ENCODE results near the gene KRT4. TPM values are rescaled to one million over a fixed set of nuclear protein-coding genes. Genes with fewer than 3 reads are reported as not detected.

KRT4 gene
- total and polyA plus RNA-seq, 7 donors, result 0.86 to 18.6 TPM; not detected in 5

- Histone ChIP-seq H3K4me1 (no peaks in the 10 kb centered on the region), H3K9me3 (no peaks in the 10 kb centered on the region), H3K36me3 (no peaks in the 10 kb centered on the region), H3K27ac (no peak overlapping the region), H3K27me3 (no peaks in the 10 kb centered on the region), H3K4me3 (no peak overlapping the region)
- DNase-seq, result no peak
- intact Hi-C loops (cut with DNase I), result no loop called here
- WGBS, 2 donors, result 94 to 95% methylated on average over 11 of the region's 11 CpGs
- TF ChIP-seq POLR2AphosphoS5 (IDR thresholded peaks at IDR 0.05), result no peak
- TF ChIP-seq, protein P1, sequence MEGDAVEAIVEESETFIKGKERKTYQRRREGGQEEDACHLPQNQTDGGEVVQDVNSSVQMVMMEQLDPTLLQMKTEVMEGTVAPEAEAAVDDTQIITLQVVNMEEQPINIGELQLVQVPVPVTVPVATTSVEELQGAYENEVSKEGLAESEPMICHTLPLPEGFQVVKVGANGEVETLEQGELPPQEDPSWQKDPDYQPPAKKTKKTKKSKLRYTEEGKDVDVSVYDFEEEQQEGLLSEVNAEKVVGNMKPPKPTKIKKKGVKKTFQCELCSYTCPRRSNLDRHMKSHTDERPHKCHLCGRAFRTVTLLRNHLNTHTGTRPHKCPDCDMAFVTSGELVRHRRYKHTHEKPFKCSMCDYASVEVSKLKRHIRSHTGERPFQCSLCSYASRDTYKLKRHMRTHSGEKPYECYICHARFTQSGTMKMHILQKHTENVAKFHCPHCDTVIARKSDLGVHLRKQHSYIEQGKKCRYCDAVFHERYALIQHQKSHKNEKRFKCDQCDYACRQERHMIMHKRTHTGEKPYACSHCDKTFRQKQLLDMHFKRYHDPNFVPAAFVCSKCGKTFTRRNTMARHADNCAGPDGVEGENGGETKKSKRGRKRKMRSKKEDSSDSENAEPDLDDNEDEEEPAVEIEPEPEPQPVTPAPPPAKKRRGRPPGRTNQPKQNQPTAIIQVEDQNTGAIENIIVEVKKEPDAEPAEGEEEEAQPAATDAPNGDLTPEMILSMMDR (IDR thresholded peaks at IDR 0.05), result no peak
- TF ChIP-seq POLR2A (IDR thresholded peaks at IDR 0.05), result no peak
- TF ChIP-seq EP300 (IDR thresholded peaks at IDR 0.05), result no peak
Observed at GRCh38 chr12:52844386-52844785, 30.5 kb upstream of the KRT4 start.

GRCh38 chr12:52839436-52840105 lies 25.7 kb upstream of the KRT4 start:
- DNase-seq, result no peak

GRCh38 chr12:52838609-52839435 lies 24.9 kb upstream of the KRT4 start:
- Histone ChIP-seq H3K9me3 (no peaks in the 10 kb centered on the region), H3K27me3 (no peaks in the 10 kb centered on the region), H3K4me1 (no peaks in the 10 kb centered on the region), H3K4me3 (no peak overlapping the region), H3K36me3 (no peaks in the 10 kb centered on the region), H3K27ac (no peak overlapping the region)
- intact Hi-C loops (cut with DNase I), result no loop called here
- no peak for DNase-seq
- 60 to 63% methylated on average over 14 of the region's 14 CpGs for WGBS, 2 donors
- TF ChIP-seq, protein P1 (IDR thresholded peaks at IDR 0.05), result no peak
- TF ChIP-seq POLR2A (IDR thresholded peaks at IDR 0.05) (no peak), POLR2AphosphoS5 (IDR thresholded peaks at IDR 0.05) (no peak), EP300 (IDR thresholded peaks at IDR 0.05) (no peak)

More at GRCh38 chr12:52839436-52840105, 25.7 kb upstream of the KRT4 start:
- H3K4me3 ChIP-seq, result no peak overlapping the region
- no peaks in the 10 kb centered on the region for H3K36me3 ChIP-seq
- TF ChIP-seq, protein P1 (IDR thresholded peaks at IDR 0.05), result no peak
- no peak for TF ChIP-seq POLR2A (IDR thresholded peaks at IDR 0.05)
- no peak for TF ChIP-seq EP300 (IDR thresholded peaks at IDR 0.05)
- TF ChIP-seq POLR2AphosphoS5 (IDR thresholded peaks at IDR 0.05), result no peak
- no peak overlapping the region for H3K27ac ChIP-seq
- H3K27me3 ChIP-seq, result no peaks in the 10 kb centered on the region
- WGBS, 2 donors, result 83 to 84% methylated on average over 18 of the region's 18 CpGs
- no peaks in the 10 kb centered on the region for H3K4me1 ChIP-seq
- no peaks in the 10 kb centered on the region for H3K9me3 ChIP-seq
- intact Hi-C loops (cut with DNase I), result no loop called here

DNA sequence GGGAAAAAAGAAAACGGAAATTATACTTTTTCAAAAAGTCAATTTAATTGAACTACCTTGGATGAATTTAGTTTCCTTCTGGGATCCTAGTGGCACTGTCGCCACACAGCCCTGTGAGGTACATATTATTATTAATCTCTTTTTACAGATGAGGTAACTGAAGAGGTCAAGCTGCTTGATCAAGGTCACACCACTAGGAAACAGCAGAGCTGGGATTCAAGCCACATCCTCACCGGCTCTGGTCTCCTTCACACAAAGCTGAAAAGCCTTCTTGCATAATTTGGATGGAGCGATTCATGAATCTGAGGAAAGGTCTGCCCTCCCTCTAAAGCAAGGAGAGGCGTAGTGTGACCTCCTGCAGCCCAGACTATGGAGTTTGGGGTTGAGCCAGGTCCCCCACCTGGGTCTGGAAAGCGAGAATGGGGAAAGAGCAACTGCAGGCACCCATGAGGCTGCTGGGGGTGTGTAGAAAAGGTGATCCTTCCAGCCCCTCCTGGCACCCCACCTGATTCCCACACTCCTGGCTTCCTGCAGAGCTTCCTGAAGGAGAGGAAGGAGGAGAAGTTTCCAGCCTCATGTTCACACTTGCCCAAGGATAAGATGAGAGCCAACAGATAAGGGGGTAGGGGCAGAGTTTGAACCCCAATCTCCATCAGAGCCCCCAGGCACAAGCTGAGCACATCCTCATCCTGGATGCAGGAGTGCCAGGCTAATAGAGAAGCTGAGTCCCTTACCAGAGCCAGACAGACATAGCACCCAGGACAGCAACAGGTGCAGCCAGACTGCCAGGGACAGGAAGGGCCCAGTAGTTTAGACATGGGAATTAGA lies 24.1 kb upstream of the KRT4 start:
- Histone ChIP-seq H3K4me1 (no peaks in the 10 kb centered on the region), H3K9me3 (no peaks in the 10 kb centered on the region), H3K4me3 (no peak overlapping the region), H3K36me3 (no peaks in the 10 kb centered on the region), H3K27ac (no peak overlapping the region), H3K27me3 (no peaks in the 10 kb centered on the region)
- intact Hi-C loops (cut with DNase I), result no loop called here
- 89 to 91% methylated on average over 6 of the region's 6 CpGs for WGBS, 2 donors
- TF ChIP-seq, protein P1 (IDR thresholded peaks at IDR 0.05), result no peak
- no peak for TF ChIP-seq POLR2AphosphoS5 (IDR thresholded peaks at IDR 0.05)
- TF ChIP-seq POLR2A (IDR thresholded peaks at IDR 0.05), result no peak
- TF ChIP-seq EP300 (IDR thresholded peaks at IDR 0.05), result no peak
- no peak for DNase-seq
